Subcutaneous abdominal adipose tissue (tissue), 5 donors: ENCODE results near the gene TP73.

ENCODE experiments used
- H3K27ac ChIP-seq: one replicate; pipeline ENCODE4 v1.7.0; 2013; ENCODE audit warnings: low read depth, mild to moderate bottlenecking, inconsistent platforms, low read length, moderate library complexity
- H3K27me3 ChIP-seq, 5 donors: one replicate each; pipeline ENCODE4 v1.7.0; 2013; ENCODE audit warnings: low read length in 5 of 5, inconsistent platforms in 1 of 5; ENCODE audit not compliant: control insufficient read depth in 5 of 5, insufficient read depth in 4 of 5
- H3K36me3 ChIP-seq, 5 donors: one replicate each; pipeline ENCODE4 v1.7.0; 2013; ENCODE audit warnings: low read length in 5 of 5; ENCODE audit not compliant: control insufficient read depth in 5 of 5, insufficient read depth in 5 of 5
- H3K4me1 ChIP-seq, 5 donors: one replicate each; pipeline ENCODE4 v1.7.0; 2013; ENCODE audit warnings: low read length in 5 of 5, mild to moderate bottlenecking in 3 of 5, moderate library complexity in 1 of 5; ENCODE audit not compliant: control insufficient read depth in 5 of 5, insufficient read depth in 5 of 5
- H3K4me3 ChIP-seq, 5 donors: one replicate each; pipeline ENCODE4 v1.7.0; 2013; ENCODE audit warnings: low read length in 5 of 5, low read depth in 1 of 5
- H3K9ac ChIP-seq, 5 donors: one replicate each; pipeline ENCODE4 v1.7.0; 2013; ENCODE audit warnings: low read length in 5 of 5, mild to moderate bottlenecking in 4 of 5, moderate library complexity in 3 of 5
- H3K9me3 ChIP-seq, 5 donors: one replicate each; pipeline ENCODE4 v1.7.0; 2013; ENCODE audit warnings: low read length in 5 of 5; ENCODE audit not compliant: control insufficient read depth in 5 of 5
- donor health status: healthy.
- donor health status: healthy.
- donor health status: healthy.
- donor health status: healthy.
- donor health status: healthy.

TP73 gene

GRCh38 chr1:3740752-3741151, 88.4 kb downstream of the TP73 start:
- H3K9me3 ChIP-seq, result no peaks in the 10 kb centered on the region
- no peak overlapping the region for H3K9ac ChIP-seq
- peaks cover 0 to 15% (median 9%) of the 10 kb centered on the region in 5 donors for H3K4me1 ChIP-seq
- H3K27ac ChIP-seq, result no peak overlapping the region
- H3K27me3 ChIP-seq, result no peaks in the 10 kb centered on the region
- peaks cover 0 to 72% (median 64%) of the 10 kb centered on the region in 5 donors for H3K36me3 ChIP-seq
- H3K4me3 ChIP-seq, result no peak overlapping the region

- Histone ChIP-seq H3K9me3 (no peaks in the 10 kb centered on the region), H3K4me1 (peaks cover 0 to 26% (median 19%) of the 10 kb centered on the region in 5 donors), H3K9ac (no peak overlapping the region), H3K4me3 (no peak overlapping the region), H3K36me3 (peaks cover 0 to 63% (median 53%) of the 10 kb centered on the region in 5 donors), H3K27ac (no peak overlapping the region), H3K27me3 (no peaks in the 10 kb centered on the region)
Observed at GRCh38 chr1:3741566-3742438, 89.5 kb downstream of the TP73 start.

GRCh38 chr1:3742439-3743298, 90.4 kb downstream of the TP73 start:
- H3K36me3 ChIP-seq, result peaks cover 0 to 56% (median 46%) of the 10 kb centered on the region in 5 donors
- no peaks in the 10 kb centered on the region for H3K9me3 ChIP-seq
- no peak overlapping the region for H3K4me3 ChIP-seq
- H3K27me3 ChIP-seq, result no peaks in the 10 kb centered on the region
- no peak overlapping the region for H3K9ac ChIP-seq
- no peak overlapping the region for H3K27ac ChIP-seq
- H3K4me1 ChIP-seq, result peaks cover 0 to 31% (median 24%) of the 10 kb centered on the region in 5 donors

GRCh38 chr1:3743421-3743820, 91.1 kb downstream of the TP73 start:
- Histone ChIP-seq H3K9ac (no peak overlapping the region), H3K27ac (no peak overlapping the region), H3K36me3 (peaks cover 0 to 48% (median 38%) of the 10 kb centered on the region in 5 donors), H3K27me3 (no peaks in the 10 kb centered on the region), H3K4me1 (peaks cover 2 to 34% (median 27%) of the 10 kb centered on the region in 5 donors), H3K4me3 (no peak overlapping the region), H3K9me3 (no peaks in the 10 kb centered on the region)

DNA sequence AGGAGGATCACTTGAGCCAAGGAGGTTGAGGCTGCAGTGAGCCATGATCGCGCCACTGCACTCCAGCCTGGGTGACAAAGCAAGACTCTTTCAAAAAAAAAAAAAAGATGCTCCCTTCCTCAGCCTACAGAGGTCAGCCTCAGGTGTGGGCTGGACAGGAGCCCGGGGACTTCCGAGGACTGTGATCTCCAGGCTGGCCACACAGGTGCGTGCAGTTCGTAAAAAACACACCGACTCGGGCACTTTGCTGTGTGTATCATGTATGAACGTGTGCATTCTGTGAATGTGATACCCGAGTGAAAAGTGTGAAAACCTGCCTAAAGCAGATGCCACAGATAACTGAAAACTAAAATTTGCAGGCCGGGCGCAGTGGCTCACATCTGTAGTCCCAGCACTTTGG, 91.5 kb downstream of the TP73 start:
- H3K4me3 ChIP-seq, result no peak overlapping the region
- no peak overlapping the region for H3K27ac ChIP-seq
- peaks cover 0 to 44% (median 34%) of the 10 kb centered on the region in 5 donors for H3K36me3 ChIP-seq
- no peaks in the 10 kb centered on the region for H3K27me3 ChIP-seq
- H3K4me1 ChIP-seq, result peaks cover 2 to 34% (median 27%) of the 10 kb centered on the region in 5 donors
- no peak overlapping the region for H3K9ac ChIP-seq
- H3K9me3 ChIP-seq, result no peaks in the 10 kb centered on the region

DNA sequence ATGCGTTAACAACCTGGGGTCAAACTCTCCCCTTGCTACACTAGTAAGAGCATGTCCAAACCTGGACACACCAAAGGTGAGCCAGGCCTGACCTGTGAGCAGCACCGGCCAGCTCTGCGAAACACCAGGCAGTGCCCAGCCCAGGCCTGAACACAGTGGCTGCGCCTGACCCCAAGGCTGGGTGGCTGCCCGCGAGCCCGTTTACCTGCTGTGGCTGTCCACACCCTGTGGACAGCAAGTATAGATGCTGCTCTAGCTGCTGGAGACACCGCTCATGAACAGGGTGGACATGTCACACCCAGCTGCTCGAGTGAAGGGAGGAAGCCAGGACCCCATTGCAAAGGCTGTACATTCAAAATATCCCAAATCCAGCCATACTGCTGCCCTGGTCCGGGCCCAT, 92.3 kb downstream of the TP73 start:
- Histone ChIP-seq H3K9me3 (no peaks in the 10 kb centered on the region), H3K9ac (no peak overlapping the region), H3K4me1 (peaks cover 2 to 34% (median 27%) of the 10 kb centered on the region in 5 donors), H3K36me3 (peaks cover 0 to 36% (median 27%) of the 10 kb centered on the region in 5 donors), H3K27ac (no peak overlapping the region), H3K27me3 (no peaks in the 10 kb centered on the region), H3K4me3 (no peak overlapping the region)

DNA sequence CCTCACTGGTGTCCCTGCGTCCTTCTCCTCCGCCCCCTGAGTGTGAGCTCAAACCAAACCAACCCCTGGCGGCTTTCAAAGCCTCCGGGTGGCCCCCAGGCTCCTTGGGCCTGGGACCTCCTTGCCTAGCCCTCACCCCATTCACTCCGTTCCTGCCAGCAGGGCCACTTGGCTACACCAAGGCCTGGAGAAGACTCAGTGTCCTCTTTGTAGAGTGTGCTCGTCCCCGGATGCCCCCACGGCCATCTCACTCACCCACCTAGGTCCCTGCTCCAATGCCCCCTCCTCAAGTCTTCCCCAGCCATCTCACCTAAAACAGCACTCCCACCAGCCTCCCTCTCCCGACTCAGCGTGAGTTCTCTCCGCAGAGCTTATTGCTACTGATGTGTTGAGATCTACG, 92.8 kb downstream of the TP73 start:
- Histone ChIP-seq H3K9me3 (no peaks in the 10 kb centered on the region), H3K4me3 (no peak overlapping the region), H3K27ac (no peak overlapping the region), H3K36me3 (peaks cover 0 to 32% (median 23%) of the 10 kb centered on the region in 5 donors), H3K27me3 (no peaks in the 10 kb centered on the region), H3K4me1 (peaks cover 2 to 34% (median 27%) of the 10 kb centered on the region in 5 donors), H3K9ac (no peak overlapping the region)

- Histone ChIP-seq H3K27ac (no peak overlapping the region), H3K9ac (peak overlapping the region in 2 of 5 donors; percentile 80 to 83), H3K27me3 (peaks cover 0 to 4% (median 0%) of the 10 kb centered on the region in 5 donors), H3K4me3 (peak overlapping the region in 2 of 5 donors; percentile 72 to 75), H3K4me1 (peaks cover 2 to 34% (median 27%) of the 10 kb centered on the region in 5 donors), H3K36me3 (peaks cover 0 to 28% (median 20%) of the 10 kb centered on the region in 5 donors), H3K9me3 (no peaks in the 10 kb centered on the region)
Observed at GRCh38 chr1:3745590-3746381, 93.5 kb downstream of the TP73 start.

- no peaks in the 10 kb centered on the region for H3K9me3 ChIP-seq
- H3K4me3 ChIP-seq, result peak overlapping the region in 4 of 5 donors; percentile 71 to 75 (median 72)
- H3K9ac ChIP-seq, result peak overlapping the region in 4 of 5 donors; percentile 79 to 86 (median 82)
- H3K36me3 ChIP-seq, result peaks cover 0 to 23% (median 19%) of the 10 kb centered on the region in 5 donors
- peaks cover 0 to 6% (median 0%) of the 10 kb centered on the region in 5 donors for H3K27me3 ChIP-seq
- H3K4me1 ChIP-seq, result peaks cover 2 to 34% (median 27%) of the 10 kb centered on the region in 5 donors
- peak overlapping the region; percentile 41 for H3K27ac ChIP-seq
Observed at GRCh38 chr1:3746389-3746829, 94.1 kb downstream of the TP73 start.
